Fibroblast of the aortic adventitia (primary cell): ENCODE measurements around the gene SLC11A1. TPM values are rescaled to one million over a fixed set of nuclear protein-coding genes. Genes with fewer than 3 reads are reported as not detected.

Experiments used
- DNase-seq: peaks from one replicate; pipeline ENCODE4 v3.0.0-alpha.2; 2010; ENCODE audit warnings: low read depth
- H3K4me3 ChIP-seq: 2 replicates; pipeline ENCODE4 v1.5.1; 2011; ENCODE audit warnings: low read depth, mild to moderate bottlenecking, control low read depth, low read length, moderate library complexity
- CTCF ChIP-seq: IDR thresholded peaks from 2 replicates; pipeline ENCODE4 v1.5.1; 2011; ENCODE audit warnings: mild to moderate bottlenecking, low read length, control low read depth, inconsistent platforms; ENCODE audit not compliant: insufficient read depth
- total RNA-seq: library from RNA; depleted of rRNA; stranded (reverse); fragments of >200 nt; gene quantifications from 2 replicates; pipeline ENCODE4 v1.2.3, GENCODE V29; 2012; ENCODE audit warnings: low replicate concordance

The SLC11A1 gene
- total RNA-seq, 1 donor = 0.09 TPM

GRCh38 chr2:218383892-218384519 lies 1.9 kb downstream of the SLC11A1 start:
- H3K4me3 ChIP-seq = no peak overlapping the region
- DNase-seq = no peak
- TF ChIP-seq CTCF = no peak

- DNase-seq = no peak
- no peak for TF ChIP-seq CTCF
- H3K4me3 ChIP-seq = no peak overlapping the region
Observed at GRCh38 chr2:218384975-218385374, 2.9 kb downstream of the SLC11A1 start.

- H3K4me3 ChIP-seq = no peak overlapping the region
- DNase-seq = no peak
- TF ChIP-seq CTCF = no peak
Observed at GRCh38 chr2:218386505-218387368, 4.7 kb downstream of the SLC11A1 start.

- peak overlapping the region; percentile 25 for H3K4me3 ChIP-seq
- TF ChIP-seq CTCF = no peak
- DNase-seq = peak; percentile 55
Observed at GRCh38 chr2:218387369-218388194, 5.5 kb downstream of the SLC11A1 start.

- no peak for DNase-seq
- TF ChIP-seq CTCF = no peak
- H3K4me3 ChIP-seq = no peak overlapping the region
Observed at GRCh38 chr2:218389333-218390150, 7.5 kb downstream of the SLC11A1 start.

- no peak for DNase-seq
- no peak for TF ChIP-seq CTCF
- no peak overlapping the region for H3K4me3 ChIP-seq
Observed at GRCh38 chr2:218391202-218391601, 9.1 kb downstream of the SLC11A1 start.
